IPS-NIHi7 (cell line): ENCODE data around the gene RAB15.
"Not testable (repeated sequence)": the region's sequence is repeated elsewhere in the genome, so short reads cannot be mapped to it uniquely, and the experiment has no call there.

ENCODE experiments used
- DNase-seq: peaks from one replicate; pipeline ENCODE4 v3.0.0; 2012; ENCODE audit warnings: mixed read lengths; ENCODE audit errors: extremely low spot score

Gene RAB15

DNA sequence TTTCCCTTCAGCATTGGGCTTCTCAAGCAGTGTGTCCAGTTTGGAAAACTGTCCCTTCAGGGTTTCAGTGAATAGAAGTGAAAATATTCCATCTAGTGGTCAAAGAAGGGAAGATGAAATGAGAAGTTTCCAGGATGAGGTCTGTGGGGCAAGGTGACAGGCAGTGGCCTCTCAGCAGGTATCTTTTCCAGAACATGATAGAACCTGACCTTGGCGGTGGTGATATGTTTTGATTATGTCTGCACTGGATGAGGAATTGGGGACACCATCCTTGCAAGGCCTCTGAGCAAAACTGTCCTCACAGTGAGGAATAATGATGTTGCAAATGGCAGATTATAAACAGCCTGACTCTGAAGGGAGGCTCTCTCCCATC is 34.3 kb downstream of the RAB15 start:
- DNase-seq, result no peak

DNA sequence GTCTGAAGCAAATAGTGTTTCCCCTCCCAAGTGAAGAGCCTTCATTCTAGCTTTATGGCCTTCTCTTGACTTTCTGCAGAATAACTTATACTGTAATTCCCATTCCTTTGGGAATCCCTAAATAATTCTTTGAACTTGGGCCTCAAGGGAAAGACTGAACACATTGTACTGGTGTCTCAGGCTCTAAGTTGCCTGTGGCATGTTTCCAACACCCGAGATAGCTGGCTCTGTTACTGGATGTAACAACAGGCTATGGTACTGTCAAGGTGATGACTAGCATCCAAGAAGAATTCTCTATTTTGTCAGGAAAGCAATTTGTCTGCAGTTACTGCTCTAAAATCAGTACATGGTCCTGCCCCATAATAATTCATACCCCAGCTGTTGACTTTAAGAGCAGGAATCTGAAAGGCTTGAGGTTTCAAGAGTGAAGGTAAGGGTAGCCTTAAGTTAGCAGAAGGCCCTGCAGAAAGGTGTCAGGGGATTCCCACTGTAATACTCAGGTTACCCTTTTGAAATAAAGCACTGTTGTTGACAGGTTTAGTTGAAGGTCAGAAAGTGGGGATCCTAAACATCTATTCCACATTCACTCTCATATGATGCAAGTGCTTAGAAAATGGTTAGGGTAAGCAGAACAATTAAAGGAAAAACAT is 34.8 kb downstream of the RAB15 start:
- no peak for DNase-seq

DNA sequence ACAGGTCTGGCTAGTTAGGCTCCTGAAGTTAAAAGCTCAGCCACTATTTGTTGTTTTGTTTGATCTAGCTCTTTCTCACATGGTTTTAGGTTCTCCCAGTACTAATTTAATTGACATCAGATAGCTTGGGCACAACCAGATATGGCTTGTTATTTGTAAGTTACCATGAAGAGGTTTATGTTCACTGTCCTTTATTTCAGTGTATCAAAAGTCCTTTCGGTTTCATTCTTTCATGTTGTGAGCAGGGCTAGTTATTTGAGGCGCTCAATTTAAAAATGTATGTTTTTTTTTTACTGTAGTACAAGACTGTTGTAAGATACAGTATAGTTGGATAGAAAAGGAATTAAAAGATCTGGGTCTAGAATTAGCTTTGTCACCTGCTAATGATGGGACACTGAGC is 36.6 kb downstream of the RAB15 start:
- DNase-seq, result no peak

DNA sequence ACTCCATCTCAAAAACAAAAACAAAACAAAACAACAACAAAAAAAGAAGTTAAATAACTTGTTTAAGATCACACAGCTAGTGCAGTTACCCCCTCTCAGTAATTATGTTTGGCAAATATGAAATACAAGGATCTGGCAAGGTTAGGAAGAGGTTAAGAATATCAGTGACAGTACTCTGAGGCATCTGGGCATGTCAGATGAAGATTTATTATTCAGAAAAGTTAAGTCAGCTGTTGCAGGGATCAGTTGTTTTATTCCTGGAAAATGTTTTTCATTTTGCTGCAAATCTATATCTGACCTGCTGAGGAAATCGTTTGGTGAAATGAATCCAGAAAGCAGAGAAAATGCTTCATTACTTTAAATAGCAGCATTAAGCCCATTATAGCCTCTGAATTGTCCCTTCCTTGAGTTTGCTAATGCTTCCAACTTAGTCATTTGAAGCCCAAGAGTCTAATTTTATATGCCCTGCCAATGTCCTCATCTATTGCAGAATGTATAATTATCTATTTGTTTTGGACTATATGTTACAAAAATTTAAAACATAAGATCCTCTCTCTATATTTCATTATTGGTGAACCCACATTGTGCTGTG is 37.7 kb downstream of the RAB15 start:
- no peak for DNase-seq

DNA sequence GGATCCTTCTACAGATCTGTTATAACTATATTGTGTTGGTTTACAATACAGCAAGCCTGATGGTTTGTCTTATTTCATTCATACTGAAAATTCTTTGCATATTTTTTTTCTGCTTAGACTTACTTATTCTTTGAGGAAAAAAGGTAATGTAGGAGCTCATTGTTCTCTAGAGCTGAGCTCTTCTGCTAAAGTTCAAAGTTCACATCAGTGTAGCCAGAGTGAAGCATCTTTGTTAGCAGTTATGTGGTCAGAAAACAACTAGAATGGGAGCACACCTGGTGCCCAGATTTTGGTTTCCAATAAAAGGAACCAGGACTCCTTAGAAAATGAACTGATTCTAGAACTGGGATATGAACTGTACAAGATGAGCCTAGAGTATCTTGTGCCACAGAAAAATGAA is 39.9 kb downstream of the RAB15 start:
- no peak for DNase-seq

DNA sequence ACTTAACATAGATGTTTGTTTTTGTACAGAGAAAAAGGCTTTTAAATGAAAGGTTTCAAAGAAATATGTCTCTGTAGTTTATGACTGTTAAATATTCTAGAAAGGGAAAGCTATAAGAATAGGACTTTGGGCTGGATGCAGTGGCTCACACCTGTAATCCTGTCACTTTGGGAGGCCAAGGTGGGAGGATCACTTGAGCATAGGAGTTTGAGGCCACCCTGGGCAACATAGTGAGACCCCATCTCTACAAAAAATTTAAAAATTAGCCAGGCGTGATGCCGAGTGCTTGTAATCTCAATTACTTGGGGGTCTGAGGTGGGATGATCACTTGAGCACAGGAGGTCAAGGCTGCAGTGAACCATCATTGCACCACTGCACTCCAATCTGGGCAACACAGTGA is 41.0 kb downstream of the RAB15 start:
- DNase-seq, result no peak

DNA sequence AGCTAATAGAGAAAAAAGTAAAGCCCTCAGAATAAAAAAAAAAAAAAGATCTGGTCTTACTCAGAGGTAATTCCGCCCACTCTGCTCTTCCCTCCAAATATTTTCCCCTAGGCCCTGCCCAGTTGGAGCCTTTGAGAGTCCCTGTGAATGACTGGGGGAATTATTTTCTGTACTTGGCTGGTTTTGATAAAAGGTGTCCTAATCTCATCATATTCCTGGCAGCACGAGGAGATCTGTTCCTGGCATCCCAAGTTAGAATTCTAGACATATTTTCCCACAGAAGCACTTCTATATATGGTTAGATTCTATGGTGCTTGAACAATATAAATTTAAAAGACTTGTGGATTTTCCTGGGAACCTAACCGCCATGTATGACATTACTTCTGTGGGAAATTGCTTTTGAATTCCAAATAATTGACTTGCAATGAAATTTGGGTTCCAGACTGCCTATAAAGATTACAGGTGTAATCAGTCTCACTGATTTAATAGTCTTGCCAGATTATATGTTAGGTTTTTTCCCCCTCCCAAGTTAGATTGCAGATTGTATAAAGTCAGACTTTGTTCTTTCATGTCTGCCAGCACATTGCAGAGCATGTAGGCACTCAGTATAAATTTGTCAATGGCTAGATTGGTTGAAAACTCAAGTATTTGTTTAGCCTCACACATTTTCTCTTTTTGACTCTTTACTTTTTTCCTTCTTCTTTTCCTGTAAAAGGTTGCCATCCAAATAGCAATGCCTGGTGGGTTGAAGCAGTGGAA is 41.9 kb downstream of the RAB15 start:
- no peak for DNase-seq

- DNase-seq, result no peak
Observed at GRCh38 chr14:64929014-64929359, 43.1 kb downstream of the RAB15 start.

DNA sequence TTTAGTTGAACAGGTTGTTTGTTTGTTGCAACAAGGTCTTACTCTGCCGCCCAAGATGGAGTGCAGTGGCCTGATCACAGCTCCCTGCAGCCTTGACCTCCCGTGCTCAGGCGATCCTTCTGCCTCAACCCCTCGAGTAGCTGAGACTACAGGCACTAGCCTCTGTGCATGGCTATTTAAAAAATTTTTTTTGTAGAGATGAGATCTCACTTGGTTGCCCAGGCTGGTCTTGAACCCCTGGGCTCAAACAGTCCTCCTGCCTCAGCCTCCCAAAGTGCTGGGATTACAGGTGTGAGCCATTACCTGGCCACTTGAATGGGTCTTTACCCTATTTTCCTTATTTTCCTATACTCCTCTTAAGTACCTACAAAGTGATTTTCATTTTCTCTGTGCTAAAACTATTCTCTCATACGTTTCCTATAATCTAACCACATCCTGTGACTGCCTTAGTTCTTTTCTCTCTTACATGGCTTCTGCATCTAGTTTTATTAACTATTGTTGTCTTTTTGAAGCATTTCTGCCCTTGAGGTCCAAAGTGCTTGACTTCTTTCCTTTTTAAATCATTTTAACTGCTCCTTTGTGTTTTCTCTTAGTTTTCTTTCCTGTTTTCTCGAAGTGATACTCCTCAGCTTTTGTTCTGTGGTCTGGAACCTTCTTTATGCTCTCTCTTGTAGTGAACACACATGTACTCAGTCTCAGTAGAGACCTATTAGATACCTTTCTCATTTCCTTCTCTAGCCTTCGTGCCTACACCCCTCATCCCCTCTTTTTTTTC is 43.7 kb downstream of the RAB15 start:
- no peak for DNase-seq

GRCh38 chr14:64927031-64927430 is 45.1 kb downstream of the RAB15 start:
- DNase-seq, result no peak

GRCh38 chr14:64926398-64926995 is 45.6 kb downstream of the RAB15 start:
- DNase-seq, result no peak

DNA sequence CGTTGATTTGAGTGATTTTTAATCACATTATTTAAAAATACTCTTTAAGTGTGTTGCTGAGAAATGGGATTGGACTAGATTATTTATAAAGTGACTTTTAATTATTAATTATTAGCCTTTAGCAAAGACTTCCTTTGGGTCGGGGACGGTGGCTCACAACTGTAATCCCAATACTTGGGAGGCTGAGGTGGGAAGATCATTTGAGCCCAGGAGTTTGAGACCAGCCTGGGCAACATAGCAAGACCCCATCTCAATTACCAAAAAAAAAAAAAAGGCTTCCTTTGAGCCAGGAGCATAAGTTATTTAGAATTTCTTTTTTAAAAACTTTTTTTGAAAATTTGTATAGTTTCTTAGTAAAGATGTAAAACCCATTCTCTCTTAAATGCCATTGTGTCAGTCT is 49.1 kb downstream of the RAB15 start:
- DNase-seq, result no peak

- DNase-seq, result no peak
Observed at GRCh38 chr14:64920465-64920864, 51.7 kb downstream of the RAB15 start.

DNA sequence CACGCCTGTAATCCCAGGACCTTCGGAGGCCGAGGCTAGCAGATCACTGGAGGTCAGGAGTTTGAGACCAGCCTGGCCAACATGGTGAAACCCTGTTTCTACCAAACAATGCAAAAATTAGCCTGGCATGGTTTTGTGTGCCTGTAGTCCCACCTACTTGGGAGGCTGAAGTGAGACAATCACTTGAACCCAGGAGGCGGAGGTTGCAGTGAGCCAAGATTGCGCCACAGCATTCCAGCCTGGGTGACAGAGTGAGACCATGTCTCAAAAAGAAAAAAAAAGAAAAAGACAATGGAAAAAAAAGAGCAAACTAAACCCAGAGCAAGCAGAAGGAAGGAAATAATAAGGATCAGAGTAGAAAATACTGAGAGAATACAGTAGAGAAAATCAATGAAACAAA is 52.5 kb downstream of the RAB15 start:
- no peak for DNase-seq

DNA sequence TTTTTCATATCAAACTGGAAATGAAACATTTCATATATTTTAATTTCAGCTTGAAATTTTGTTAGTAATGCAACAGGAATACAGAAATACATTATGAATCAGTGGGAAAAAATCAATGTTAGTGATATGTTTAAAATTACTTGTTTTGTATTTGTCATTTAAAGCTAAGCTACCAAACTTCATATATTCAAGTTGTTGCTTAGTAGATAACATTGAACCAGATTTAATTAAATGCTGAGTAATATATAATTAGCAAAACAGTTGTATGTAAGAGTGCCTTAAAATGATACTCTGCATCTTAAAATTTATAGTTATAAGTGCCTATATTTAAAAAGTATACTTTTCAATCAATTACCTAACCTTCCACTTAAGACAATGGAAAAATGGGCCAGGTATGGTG is 52.9 kb downstream of the RAB15 start:
- no peak for DNase-seq

- DNase-seq, result no peak
Observed at GRCh38 chr14:64918216-64918615, 53.9 kb downstream of the RAB15 start.

GRCh38 chr14:64915797-64916196 is 56.3 kb downstream of the RAB15 start:
- DNase-seq, result no peak

- no peak for DNase-seq
Observed at GRCh38 chr14:64915029-64915424, 57.1 kb downstream of the RAB15 start.

DNA sequence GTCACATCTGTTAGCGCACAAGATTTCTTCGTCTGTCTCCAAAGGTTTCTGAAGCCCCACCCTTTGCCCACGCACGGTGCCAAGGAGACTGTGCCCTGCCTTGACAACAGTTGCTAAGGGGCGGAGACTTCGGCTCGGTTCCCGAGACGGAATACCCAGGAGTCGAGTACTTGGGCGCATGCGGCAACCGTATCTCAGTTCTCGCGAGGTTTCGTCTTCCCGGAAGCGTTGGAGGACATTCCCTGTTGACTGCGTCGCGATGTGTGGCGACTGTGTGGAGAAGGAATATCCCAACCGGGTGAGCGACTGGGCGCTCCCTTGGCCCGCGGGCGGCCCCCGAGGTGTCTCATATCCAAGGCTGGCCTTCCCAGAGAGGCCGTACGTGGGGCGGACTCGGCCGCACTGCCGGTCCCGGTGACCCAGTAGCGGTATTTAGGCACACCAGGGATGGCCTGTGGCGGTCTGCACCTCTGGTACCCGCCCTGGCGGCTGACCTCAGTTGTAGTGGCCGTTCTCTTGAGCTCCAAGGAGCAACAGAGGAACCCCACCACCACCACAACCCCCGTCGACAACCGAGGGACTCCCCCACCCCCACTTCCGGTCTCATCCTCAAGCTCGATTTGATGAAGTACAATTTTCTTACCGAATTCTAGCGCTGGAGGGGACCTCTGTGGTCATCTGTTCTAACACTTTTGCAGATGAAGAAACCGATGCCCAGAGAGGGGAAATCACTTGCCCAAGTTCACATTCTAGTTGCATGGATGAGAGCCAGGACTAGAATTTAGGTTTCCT is 57.7 kb downstream of the RAB15 start, which contains the start of gene CHURC1:
CHURC1 (plus strand) TSS at position 219 of the 792 bp plus-strand sequence; CDS start at position 260, 41 bp downstream.
- peak; percentile 97 for DNase-seq

- DNase-seq, result not testable (repeated sequence)
Observed at GRCh38 chr14:64913477-64913876, 58.7 kb downstream of the RAB15 start.

- DNase-seq, result no peak
Observed at GRCh38 chr14:64912261-64912660, 59.9 kb downstream of the RAB15 start.
